Mammary epithelial cell (primary cell): ENCODE data around the gene LPP.

Experiments used
- EZH2 ChIP-seq: IDR thresholded peaks from 2 replicates; pipeline ENCODE4 v1.6.1; 2012; ENCODE audit warnings: low read length, inconsistent platforms, borderline replicate concordance
- TF ChIP-seq, protein P1 (sequence below), 2 donors: IDR thresholded peaks in 1 of 2; conservative IDR thresholded peaks in 1 of 2; 2 replicates each; pipeline ENCODE4 v1.5.1; 2011 to 2012; ENCODE audit warnings: inconsistent platforms in 2 of 2, low read length in 2 of 2, mild to moderate bottlenecking in 2 of 2, control low read depth in 1 of 2, low read depth in 1 of 2; ENCODE audit not compliant: insufficient read depth in 1 of 2; ENCODE audit errors: extremely low read depth in 1 of 2

GRCh38 chr3:188863999-188864406 lies 710.0 kb downstream of the LPP start:
- TF ChIP-seq, protein P1, sequence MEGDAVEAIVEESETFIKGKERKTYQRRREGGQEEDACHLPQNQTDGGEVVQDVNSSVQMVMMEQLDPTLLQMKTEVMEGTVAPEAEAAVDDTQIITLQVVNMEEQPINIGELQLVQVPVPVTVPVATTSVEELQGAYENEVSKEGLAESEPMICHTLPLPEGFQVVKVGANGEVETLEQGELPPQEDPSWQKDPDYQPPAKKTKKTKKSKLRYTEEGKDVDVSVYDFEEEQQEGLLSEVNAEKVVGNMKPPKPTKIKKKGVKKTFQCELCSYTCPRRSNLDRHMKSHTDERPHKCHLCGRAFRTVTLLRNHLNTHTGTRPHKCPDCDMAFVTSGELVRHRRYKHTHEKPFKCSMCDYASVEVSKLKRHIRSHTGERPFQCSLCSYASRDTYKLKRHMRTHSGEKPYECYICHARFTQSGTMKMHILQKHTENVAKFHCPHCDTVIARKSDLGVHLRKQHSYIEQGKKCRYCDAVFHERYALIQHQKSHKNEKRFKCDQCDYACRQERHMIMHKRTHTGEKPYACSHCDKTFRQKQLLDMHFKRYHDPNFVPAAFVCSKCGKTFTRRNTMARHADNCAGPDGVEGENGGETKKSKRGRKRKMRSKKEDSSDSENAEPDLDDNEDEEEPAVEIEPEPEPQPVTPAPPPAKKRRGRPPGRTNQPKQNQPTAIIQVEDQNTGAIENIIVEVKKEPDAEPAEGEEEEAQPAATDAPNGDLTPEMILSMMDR (conservative IDR thresholded peaks at IDR 0.05 in 1 of 2, IDR thresholded peaks at IDR 0.05 in 1 of 2; ENCODE audit: extremely low read depth in 1 of 2, insufficient read depth in 1 of 2, low read depth in 1 of 2, low read length in 2 of 2): no peak
- TF ChIP-seq EZH2: no peak
